Nephron (organoid): ENCODE results near the gene TARS2.

Source experiments
- H3K27ac Mint-ChIP-seq, 3 experiments: 2 replicates each; pipeline ENCODE4 v1.8.0; 2020; ENCODE audit warnings: mixed read lengths in 3 of 3, mild to moderate bottlenecking in 2 of 3, moderate library complexity in 1 of 3
- H3K27me3 Mint-ChIP-seq: 2 replicates; pipeline ENCODE4 v1.8.0; 2021; ENCODE audit warnings: low read depth, mild to moderate bottlenecking, moderate library complexity, mixed read lengths
- H3K36me3 Mint-ChIP-seq: 2 replicates; pipeline ENCODE4 v1.8.0; 2020; ENCODE audit warnings: low read depth, mixed read lengths
- H3K4me1 Mint-ChIP-seq: 2 replicates; pipeline ENCODE4 v1.8.0; 2020; ENCODE audit warnings: mixed read lengths
- H3K4me3 Mint-ChIP-seq, 3 experiments: 2 replicates each; pipeline ENCODE4 v1.8.0; 2020; ENCODE audit warnings: mild to moderate bottlenecking in 3 of 3, mixed read lengths in 3 of 3, moderate library complexity in 2 of 3
- H3K9me3 Mint-ChIP-seq: 2 replicates; pipeline ENCODE4 v1.8.0; 2020; ENCODE audit warnings: mixed read lengths
- TF ChIP-seq, protein P1 (sequence below), 3 experiments: fragments of 200-600 bp; sonication (generic); IDR thresholded peaks; one replicate each; pipeline ENCODE4 v1.5.0; 2021; ENCODE audit warnings: antibody characterized with exemption in 3 of 3; ENCODE audit not compliant: unreplicated experiment in 3 of 3

TARS2 gene

DNA sequence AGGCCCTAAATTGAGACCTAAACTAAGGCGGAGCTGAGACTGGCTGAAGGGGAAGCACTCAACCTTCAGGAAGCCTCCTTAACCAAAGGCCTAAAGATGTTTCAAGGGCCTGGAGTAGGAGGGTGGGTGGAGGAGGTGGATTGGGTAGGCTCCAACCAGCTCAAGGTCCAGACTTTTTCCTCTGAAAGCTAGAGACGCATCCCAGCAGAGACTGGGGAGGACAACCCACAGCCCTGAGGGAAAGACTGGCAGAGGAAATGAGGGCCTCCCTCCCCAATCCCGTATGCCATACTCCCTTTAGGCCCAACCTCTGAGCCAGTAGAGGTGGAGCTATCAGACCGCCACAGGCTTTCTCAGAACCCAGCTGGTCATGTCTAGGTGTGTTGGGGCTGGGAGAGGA is 21.8 kb downstream of the TARS2 start:
- Mint-ChIP-seq H3K4me1 (peaks cover 38% of the 10 kb centered on the region), H3K4me3 (no peak overlapping the region), H3K27ac (peak overlapping the region; percentile 75 to 85 (median 84)), H3K27me3 (peaks cover 4% of the 10 kb centered on the region), H3K9me3 (no peaks in the 10 kb centered on the region), H3K36me3 (peaks cover 38% of the 10 kb centered on the region)
- TF ChIP-seq, protein P1, sequence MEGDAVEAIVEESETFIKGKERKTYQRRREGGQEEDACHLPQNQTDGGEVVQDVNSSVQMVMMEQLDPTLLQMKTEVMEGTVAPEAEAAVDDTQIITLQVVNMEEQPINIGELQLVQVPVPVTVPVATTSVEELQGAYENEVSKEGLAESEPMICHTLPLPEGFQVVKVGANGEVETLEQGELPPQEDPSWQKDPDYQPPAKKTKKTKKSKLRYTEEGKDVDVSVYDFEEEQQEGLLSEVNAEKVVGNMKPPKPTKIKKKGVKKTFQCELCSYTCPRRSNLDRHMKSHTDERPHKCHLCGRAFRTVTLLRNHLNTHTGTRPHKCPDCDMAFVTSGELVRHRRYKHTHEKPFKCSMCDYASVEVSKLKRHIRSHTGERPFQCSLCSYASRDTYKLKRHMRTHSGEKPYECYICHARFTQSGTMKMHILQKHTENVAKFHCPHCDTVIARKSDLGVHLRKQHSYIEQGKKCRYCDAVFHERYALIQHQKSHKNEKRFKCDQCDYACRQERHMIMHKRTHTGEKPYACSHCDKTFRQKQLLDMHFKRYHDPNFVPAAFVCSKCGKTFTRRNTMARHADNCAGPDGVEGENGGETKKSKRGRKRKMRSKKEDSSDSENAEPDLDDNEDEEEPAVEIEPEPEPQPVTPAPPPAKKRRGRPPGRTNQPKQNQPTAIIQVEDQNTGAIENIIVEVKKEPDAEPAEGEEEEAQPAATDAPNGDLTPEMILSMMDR (IDR thresholded peaks at IDR 0.05; ENCODE audit: unreplicated experiment in 3 of 3) = no peak

DNA sequence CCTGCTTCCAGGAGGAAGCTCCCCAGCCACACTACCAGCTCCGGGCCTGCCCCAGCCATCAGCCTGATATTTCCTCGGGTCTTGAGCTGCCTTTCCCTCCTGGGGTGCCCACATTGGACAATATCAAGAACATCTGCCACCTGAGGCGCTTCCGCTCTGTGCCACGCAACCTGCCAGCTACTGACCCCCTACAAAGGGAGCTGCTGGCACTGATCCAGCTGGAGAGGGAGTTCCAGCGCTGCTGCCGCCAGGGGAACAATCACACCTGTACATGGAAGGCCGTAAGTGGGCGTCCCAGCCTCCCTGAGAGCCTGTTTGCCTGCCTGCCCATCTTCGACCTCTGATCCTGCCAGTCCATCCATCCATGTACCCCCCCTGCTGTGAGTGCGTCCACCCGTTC is 24.3 kb downstream of the TARS2 start:
- TF ChIP-seq, protein P1 (IDR thresholded peaks at IDR 0.05; ENCODE audit: unreplicated experiment in 3 of 3) = no peak
- H3K4me3 Mint-ChIP-seq = no peak overlapping the region
- peaks cover 21% of the 10 kb centered on the region for H3K36me3 Mint-ChIP-seq

DNA sequence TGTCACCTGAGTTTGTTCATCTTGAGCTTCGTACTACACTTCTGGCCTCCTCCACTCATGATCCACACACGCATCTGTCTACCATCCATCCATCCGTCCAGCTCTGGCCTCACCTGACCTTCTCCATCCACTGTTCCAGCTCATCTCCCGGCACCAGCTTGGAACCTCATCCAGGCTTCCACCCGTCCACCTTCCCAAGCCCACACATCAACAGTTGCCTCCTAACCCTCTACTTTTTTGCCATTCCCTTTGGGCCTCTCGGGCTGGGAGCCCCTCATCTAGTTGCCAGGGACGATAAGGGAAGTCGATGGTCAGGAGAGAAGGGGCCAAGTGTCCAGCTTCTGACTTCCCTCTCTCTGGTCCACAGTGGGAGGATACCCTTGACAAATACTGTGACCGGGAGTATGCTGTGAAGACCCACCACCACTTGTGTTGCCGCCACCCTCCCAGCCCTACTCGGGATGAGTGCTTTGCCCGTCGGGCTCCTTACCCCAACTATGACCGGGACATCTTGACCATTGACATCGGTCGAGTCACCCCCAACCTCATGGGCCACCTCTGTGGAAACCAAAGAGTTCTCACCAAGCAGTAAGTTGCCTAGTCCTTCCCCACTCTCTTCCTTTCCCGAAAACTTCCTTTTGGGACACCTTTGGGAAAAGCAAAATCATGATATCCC is 24.9 kb downstream of the TARS2 start:
- peaks cover 4% of the 10 kb centered on the region for H3K27me3 Mint-ChIP-seq
- TF ChIP-seq, protein P1 (IDR thresholded peaks at IDR 0.05; ENCODE audit: unreplicated experiment in 3 of 3) = no peak
- no peaks in the 10 kb centered on the region for H3K9me3 Mint-ChIP-seq

More for the DNA sequence above, 24.3 kb downstream of the TARS2 start:
- Mint-ChIP-seq H3K9me3 (no peaks in the 10 kb centered on the region), H3K4me1 (peaks cover 54% of the 10 kb centered on the region), H3K27me3 (peaks cover 4% of the 10 kb centered on the region), H3K27ac (peak overlapping the region in 2 of 3 experiments; percentile 82 to 91)

DNA sequence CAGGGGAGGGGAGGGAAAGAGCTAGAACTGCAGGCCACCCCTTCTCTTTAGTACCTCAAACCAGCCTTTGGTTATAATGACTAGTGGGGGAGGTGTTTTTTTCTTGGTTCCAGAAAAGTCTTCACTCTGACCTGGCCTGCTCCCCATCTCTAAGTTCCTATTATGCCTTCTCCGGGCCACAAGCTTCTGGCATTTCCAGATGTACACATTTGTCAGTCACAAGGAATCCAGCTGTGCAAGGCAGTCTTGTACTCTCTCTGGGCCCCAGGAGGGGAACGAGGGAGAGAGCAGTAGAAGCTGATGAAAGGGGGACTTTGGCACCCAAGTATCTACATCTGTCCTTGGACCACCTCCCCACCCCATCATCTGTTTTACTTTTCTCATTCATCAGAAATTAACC is 25.6 kb downstream of the TARS2 start:
- peak overlapping the region; percentile 4 to 34 (median 17) for H3K4me3 Mint-ChIP-seq
- no peaks in the 10 kb centered on the region for H3K9me3 Mint-ChIP-seq
- TF ChIP-seq, protein P1 (IDR thresholded peaks at IDR 0.05; ENCODE audit: unreplicated experiment in 3 of 3) = no peak
- H3K27me3 Mint-ChIP-seq = peaks cover 4% of the 10 kb centered on the region
- peaks cover 48% of the 10 kb centered on the region for H3K4me1 Mint-ChIP-seq
- peak overlapping the region; percentile 82 to 91 (median 86) for H3K27ac Mint-ChIP-seq
- peaks cover 16% of the 10 kb centered on the region for H3K36me3 Mint-ChIP-seq

More for the DNA sequence above, 24.9 kb downstream of the TARS2 start:
- H3K4me1 Mint-ChIP-seq = peaks cover 52% of the 10 kb centered on the region
- H3K36me3 Mint-ChIP-seq = peaks cover 16% of the 10 kb centered on the region
- peak overlapping the region; percentile 82 to 91 (median 86) for H3K27ac Mint-ChIP-seq
- peak overlapping the region; percentile 4 to 34 (median 17) for H3K4me3 Mint-ChIP-seq

DNA sequence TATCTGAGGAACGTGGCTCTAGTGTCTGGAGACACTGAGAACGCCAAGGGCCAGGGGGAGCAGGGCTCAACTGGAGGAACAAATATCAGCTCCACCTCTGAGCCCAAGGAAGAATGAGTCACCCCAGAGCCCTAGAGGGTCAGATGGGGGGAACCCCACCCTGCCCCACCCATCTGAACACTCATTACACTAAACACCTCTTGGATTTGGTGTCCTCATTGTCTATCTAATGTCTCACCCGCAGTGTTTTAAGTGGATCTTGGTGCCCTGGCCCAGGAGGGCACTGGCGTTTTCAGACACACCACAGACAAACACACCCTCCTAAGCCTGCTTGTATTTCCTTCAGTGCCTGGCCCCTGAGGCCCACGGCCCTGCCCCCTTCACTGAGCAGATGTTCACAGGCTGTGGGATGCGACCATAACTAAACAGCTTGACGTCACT is 26.2 kb downstream of the TARS2 start:
- TF ChIP-seq, protein P1 (IDR thresholded peaks at IDR 0.05; ENCODE audit: unreplicated experiment in 3 of 3) = no peak
- Mint-ChIP-seq H3K36me3 (peaks cover 16% of the 10 kb centered on the region), H3K4me1 (peaks cover 43% of the 10 kb centered on the region)

DNA sequence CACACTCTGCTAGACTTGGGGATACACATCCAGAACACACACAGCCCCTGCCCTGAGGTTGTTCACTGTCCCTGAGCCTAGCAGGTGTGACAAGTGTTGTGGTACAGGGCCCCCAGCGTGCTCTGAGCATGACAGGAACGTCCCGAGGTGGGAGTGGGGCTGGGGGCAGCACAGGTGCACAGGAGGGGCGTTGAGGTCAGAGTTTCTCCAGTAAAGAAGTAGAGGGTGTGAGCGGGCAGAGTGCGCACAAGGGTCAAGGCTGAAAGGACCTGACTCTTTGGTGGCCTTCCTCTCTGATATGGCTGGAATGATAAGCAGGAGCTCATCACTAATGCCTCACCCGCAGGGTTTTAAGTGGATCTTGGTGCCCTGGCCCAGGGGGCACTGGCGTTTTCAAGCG is 27.0 kb downstream of the TARS2 start:
- Mint-ChIP-seq H3K27me3 (peaks cover 4% of the 10 kb centered on the region), H3K4me3 (peak overlapping the region; percentile 86 to 89 (median 88)), H3K4me1 (peaks cover 40% of the 10 kb centered on the region), H3K36me3 (peaks cover 16% of the 10 kb centered on the region), H3K27ac (peak overlapping the region; percentile 70 to 95 (median 84)), H3K9me3 (no peaks in the 10 kb centered on the region)
- TF ChIP-seq, protein P1 (IDR thresholded peaks at IDR 0.05; ENCODE audit: unreplicated experiment in 3 of 3) = no peak

More for the DNA sequence above, 26.2 kb downstream of the TARS2 start:
- peak overlapping the region; percentile 82 to 91 (median 88) for H3K27ac Mint-ChIP-seq
- peak overlapping the region; percentile 60 to 89 (median 86) for H3K4me3 Mint-ChIP-seq
- H3K27me3 Mint-ChIP-seq = peaks cover 4% of the 10 kb centered on the region
- H3K9me3 Mint-ChIP-seq = no peaks in the 10 kb centered on the region
